ENCODE results near the gene MMD. TPM values are rescaled to one million over a fixed set of nuclear protein-coding genes. Genes with fewer than 3 reads are reported as not detected.

The MMD gene
- total RNA-seq, 1 experiment from 2014 or later = 40.8 TPM

DNA sequence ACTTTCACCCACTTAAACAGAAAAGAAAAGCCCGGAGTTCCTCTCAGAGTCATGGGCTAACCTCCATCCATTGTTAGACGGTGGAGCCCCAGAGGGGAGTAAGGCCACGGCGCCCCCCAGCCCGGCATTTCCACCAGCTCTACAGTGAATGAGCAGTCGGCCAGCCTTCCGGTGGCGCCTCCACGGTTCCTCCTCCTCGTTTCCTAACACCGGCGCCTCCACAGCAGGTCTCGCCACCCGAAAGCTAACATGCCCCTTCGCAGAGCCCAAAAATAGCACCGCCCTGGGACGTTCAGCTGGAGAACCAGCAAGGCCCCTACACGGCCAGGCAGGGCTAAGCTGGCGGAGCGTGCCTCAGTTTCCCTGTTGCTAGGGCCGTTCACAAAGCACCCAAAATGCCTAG, 858 bp downstream of the MMD start (continued):
- TF ChIP-seq MLX (CRISPR knock-in tag; IDR thresholded peaks at IDR 0.05) = no peak
- TF ChIP-seq PRRX2 (CRISPR knock-in tag; IDR thresholded peaks at IDR 0.05) = no peak
- TF ChIP-seq ZNF396 (CRISPR knock-in tag; IDR thresholded peaks at IDR 0.05; ENCODE audit: borderline replicate concordance) = no peak
- no peak for TF ChIP-seq GRHL2 (CRISPR knock-in tag; IDR thresholded peaks at IDR 0.05; ENCODE audit: insufficient replicate concordance, severe bottlenecking)
- TF ChIP-seq MXD4 (CRISPR knock-in tag; IDR thresholded peaks at IDR 0.05; ENCODE audit: borderline replicate concordance) = no peak
- TF ChIP-seq CTCF (IDR thresholded peaks at IDR 0.05) = no peak
- no peak for TF ChIP-seq ZNF423 (CRISPR knock-in tag; IDR thresholded peaks at IDR 0.05)
- TF ChIP-seq SMAD3 (CRISPR knock-in tag; IDR thresholded peaks at IDR 0.05; ENCODE audit: borderline replicate concordance) = no peak
- no peak for TF ChIP-seq JUN (CRISPR knock-in tag; IDR thresholded peaks at IDR 0.05)
- TF ChIP-seq, protein P1, sequence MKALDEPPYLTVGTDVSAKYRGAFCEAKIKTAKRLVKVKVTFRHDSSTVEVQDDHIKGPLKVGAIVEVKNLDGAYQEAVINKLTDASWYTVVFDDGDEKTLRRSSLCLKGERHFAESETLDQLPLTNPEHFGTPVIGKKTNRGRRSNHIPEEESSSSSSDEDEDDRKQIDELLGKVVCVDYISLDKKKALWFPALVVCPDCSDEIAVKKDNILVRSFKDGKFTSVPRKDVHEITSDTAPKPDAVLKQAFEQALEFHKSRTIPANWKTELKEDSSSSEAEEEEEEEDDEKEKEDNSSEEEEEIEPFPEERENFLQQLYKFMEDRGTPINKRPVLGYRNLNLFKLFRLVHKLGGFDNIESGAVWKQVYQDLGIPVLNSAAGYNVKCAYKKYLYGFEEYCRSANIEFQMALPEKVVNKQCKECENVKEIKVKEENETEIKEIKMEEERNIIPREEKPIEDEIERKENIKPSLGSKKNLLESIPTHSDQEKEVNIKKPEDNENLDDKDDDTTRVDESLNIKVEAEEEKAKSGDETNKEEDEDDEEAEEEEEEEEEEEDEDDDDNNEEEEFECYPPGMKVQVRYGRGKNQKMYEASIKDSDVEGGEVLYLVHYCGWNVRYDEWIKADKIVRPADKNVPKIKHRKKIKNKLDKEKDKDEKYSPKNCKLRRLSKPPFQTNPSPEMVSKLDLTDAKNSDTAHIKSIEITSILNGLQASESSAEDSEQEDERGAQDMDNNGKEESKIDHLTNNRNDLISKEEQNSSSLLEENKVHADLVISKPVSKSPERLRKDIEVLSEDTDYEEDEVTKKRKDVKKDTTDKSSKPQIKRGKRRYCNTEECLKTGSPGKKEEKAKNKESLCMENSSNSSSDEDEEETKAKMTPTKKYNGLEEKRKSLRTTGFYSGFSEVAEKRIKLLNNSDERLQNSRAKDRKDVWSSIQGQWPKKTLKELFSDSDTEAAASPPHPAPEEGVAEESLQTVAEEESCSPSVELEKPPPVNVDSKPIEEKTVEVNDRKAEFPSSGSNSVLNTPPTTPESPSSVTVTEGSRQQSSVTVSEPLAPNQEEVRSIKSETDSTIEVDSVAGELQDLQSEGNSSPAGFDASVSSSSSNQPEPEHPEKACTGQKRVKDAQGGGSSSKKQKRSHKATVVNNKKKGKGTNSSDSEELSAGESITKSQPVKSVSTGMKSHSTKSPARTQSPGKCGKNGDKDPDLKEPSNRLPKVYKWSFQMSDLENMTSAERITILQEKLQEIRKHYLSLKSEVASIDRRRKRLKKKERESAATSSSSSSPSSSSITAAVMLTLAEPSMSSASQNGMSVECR (CRISPR knock-in tag; IDR thresholded peaks at IDR 0.05; ENCODE audit: borderline replicate concordance) = no peak
- TF ChIP-seq TEAD4 (CRISPR knock-in tag; IDR thresholded peaks at IDR 0.05) = no peak

GRCh38 chr17:55420067-55420775, 1.4 kb downstream of the MMD start:
- ATAC-seq = no peak
- peaks cover 37% of the 10 kb centered on the region for H3K4me1 Mint-ChIP-seq
- peak overlapping the region; percentile 58; the same call in 1 of the 2 replicates for H3K27ac Mint-ChIP-seq
- H3K9me3 Mint-ChIP-seq = no peaks in the 10 kb centered on the region
- DNase-seq (ENCODE audit: low spot score) = no peak
- ChIA-PET CTCF (interaction anchor here (1.2 to 1.4 kb wide), 2 partner anchors 93 to 94 kb away, joined by 5 read pairs; no protein-coding TSS in a partner anchor), POLR2A (no interaction called here)
- peaks cover 13% of the 10 kb centered on the region for H3K36me3 Mint-ChIP-seq
- peak overlapping the region; percentile 84 for H3K4me3 Mint-ChIP-seq
- TF ChIP-seq FOXP1 (CRISPR knock-in tag; IDR thresholded peaks at IDR 0.05; ENCODE audit: borderline replicate concordance) = no peak
- TF ChIP-seq GABPB1 (CRISPR knock-in tag; IDR thresholded peaks at IDR 0.05) = peak; percentile 33; the same call in 1 of the 2 replicates
- no peaks in the 10 kb centered on the region for H3K27me3 Mint-ChIP-seq (ENCODE audit: low read depth)

DNA sequence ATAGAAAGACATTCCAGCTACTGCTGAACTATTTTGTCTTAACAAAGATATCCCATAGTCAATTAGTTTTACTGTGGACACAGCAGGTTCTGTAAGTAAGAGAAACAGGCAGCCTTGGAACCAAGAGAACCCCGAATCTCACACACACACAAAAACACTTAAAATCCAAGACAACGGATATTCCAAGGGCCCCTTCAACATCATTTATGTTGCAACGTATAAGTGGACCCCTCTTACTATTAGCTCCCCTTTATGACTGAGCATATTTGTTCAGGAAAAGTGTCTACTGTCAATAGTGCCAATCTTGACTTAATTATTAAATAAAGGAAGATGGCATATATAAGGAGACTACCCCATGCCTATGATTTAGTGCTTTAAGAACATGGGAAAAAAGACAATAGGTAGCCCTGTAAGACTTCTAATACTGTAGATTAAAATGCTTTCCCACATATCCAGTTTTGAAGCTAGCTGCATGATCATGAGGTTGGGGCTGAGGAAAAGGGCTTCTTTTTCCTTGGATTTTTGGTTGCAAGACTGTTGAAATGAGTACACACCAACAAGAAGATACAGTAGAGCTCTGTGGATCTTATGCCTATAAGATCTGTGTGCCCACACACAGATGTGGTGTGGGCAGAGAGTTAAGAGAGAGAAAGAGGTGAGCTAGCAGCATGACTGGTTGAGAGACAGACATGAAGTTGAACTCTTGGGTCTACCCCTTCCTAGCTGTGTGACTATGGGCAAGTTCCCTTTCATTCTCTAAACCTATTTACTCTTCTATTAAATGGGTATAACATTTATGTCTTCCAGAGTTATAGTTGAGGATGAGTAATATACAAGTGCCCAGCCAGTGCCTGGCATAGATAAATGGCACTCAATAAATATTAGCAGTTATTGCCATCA, 3.0 kb downstream of the MMD start:
- DNase-seq (ENCODE audit: low spot score) (no peak), ATAC-seq (no peak)
- Mint-ChIP-seq H3K4me1 (peaks cover 37% of the 10 kb centered on the region), H3K4me3 (no peak overlapping the region), H3K27ac (no peak overlapping the region), H3K9me3 (no peaks in the 10 kb centered on the region), H3K27me3 (ENCODE audit: low read depth) (no peaks in the 10 kb centered on the region), H3K36me3 (peaks cover 18% of the 10 kb centered on the region)
- no peak for TF ChIP-seq ZMAT4 (CRISPR knock-in tag; IDR thresholded peaks at IDR 0.05)
- ChIA-PET POLR2A (no interaction called here), CTCF (no interaction called here)
